K562 (cell line): ENCODE results near the gene SH3TC1. TPM values are rescaled to one million over a fixed set of nuclear protein-coding genes. Genes with fewer than 3 reads are reported as not detected.

ENCODE experiments used
- ATF7 ChIP-seq: fragments of 450-650 bp; IDR thresholded peaks from 2 replicates; pipeline ENCODE4 v1.7.1; 2014; ENCODE audit warnings: mild to moderate bottlenecking, moderate library complexity
- CCNT2 ChIP-seq: IDR thresholded peaks from 2 replicates; pipeline ENCODE4 v1.6.1; 2011; ENCODE audit warnings: borderline replicate concordance, low read depth, mild to moderate bottlenecking, moderate library complexity, mixed read lengths, low read length; ENCODE audit not compliant: insufficient read length; ENCODE audit errors: extremely low read depth
- CREBBP ChIP-seq: IDR thresholded peaks from one replicate; pipeline ENCODE4 v1.6.1; 2012; ENCODE audit warnings: low read depth, mild to moderate bottlenecking, control low read depth, inconsistent platforms, low read length
- HDAC8 ChIP-seq: fragments of 450-650 bp; IDR thresholded peaks from 2 replicates; pipeline ENCODE4 v1.6.1; 2016; ENCODE audit warnings: mild to moderate bottlenecking, missing genetic modification characterization, moderate library complexity, missing compliant biosample characterization
- NFE2L1 ChIP-seq: fragments of 450-650 bp; IDR thresholded peaks from 2 replicates; pipeline ENCODE4 v1.6.1; 2016; ENCODE audit warnings: missing genetic modification characterization, low read depth, mild to moderate bottlenecking, missing compliant biosample characterization, moderate library complexity, borderline replicate concordance
- RBM17 ChIP-seq: fragments of 200-400 bp; formaldehyde crosslinking; IDR thresholded peaks from 2 replicates; pipeline ENCODE4 v1.6.1; 2017; ENCODE audit warnings: low read depth, mild to moderate bottlenecking, low read length, borderline replicate concordance
- TFAM ChIP-seq: fragments of 250-450 bp; sonication (Bioruptor Pico); conservative IDR thresholded peaks from 2 replicates; pipeline ENCODE4 v1.5.0; 2021; ENCODE audit warnings: mild to moderate bottlenecking, moderate library complexity
- ZFX ChIP-seq: sonication (generic); formaldehyde crosslinking; IDR thresholded peaks from 2 replicates; pipeline ENCODE4 v1.8.0; 2022; ENCODE audit warnings: mild to moderate bottlenecking, missing genetic modification reagents, moderate library complexity
- ZNF347 ChIP-seq: fragments of 450-650 bp; formaldehyde crosslinking; IDR thresholded peaks from 2 replicates; pipeline ENCODE4 v1.4.0; 2020; ENCODE audit warnings: low read depth, mild to moderate bottlenecking, moderate library complexity
- polyA plus RNA-seq, 8 experiments: library from polyadenylated mRNA; depleted of rRNA in 4 of 8; stranded (reverse) in 5 of 8; unstranded in 3 of 8; fragments of >200 nt; fragmentation: Nextera tagmentation in 2 of 8; fragmentation: Illumina TruSeq in 1 of 8; extraction: Ambion mirVana in 2 of 8; extraction: Trizol in 1 of 8; gene quantifications; 2 replicates each; pipeline versions ENCODE4 v1.2.1 to v1.2.3, GENCODE V29; 2011 to 2014; ENCODE audit warnings: inconsistent platforms in 1 of 8, missing spikeins in 1 of 8
- total RNA-seq, 7 experiments: library from RNA; depleted of rRNA in 6 of 7; stranded (reverse); fragments of >200 nt in 6 of 7; fragmentation: Illumina TruSeq in 2 of 7; extraction: Trizol in 2 of 7; gene quantifications; 2 replicates each; pipeline versions ENCODE4 v1.2.1 to v1.2.3, GENCODE V29; 2011 to 2021; ENCODE audit warnings: low replicate concordance in 1 of 7
- TF ChIP-seq, protein P1 (sequence below): fragments of 450-650 bp; IDR thresholded peaks from 2 replicates; pipeline ENCODE4 v1.6.1; 2016; ENCODE audit warnings: mild to moderate bottlenecking, moderate library complexity
- TF ChIP-seq, protein P2 (sequence below), 2 experiments: fragments of 450-650 bp in 1 of 2; sonication (generic) in 1 of 2; formaldehyde crosslinking in 1 of 2; IDR thresholded peaks in 1 of 2; conservative IDR thresholded peaks in 1 of 2; 2 replicates each; pipeline versions ENCODE4 v1.6.1 to v1.8.1; 2016 to 2023; ENCODE audit warnings: mild to moderate bottlenecking in 2 of 2, moderate library complexity in 2 of 2, inconsistent platforms in 1 of 2, missing genetic modification reagents in 1 of 2
- TF ChIP-seq, protein P3 (sequence below): sonication (generic); formaldehyde crosslinking; IDR thresholded peaks from 2 replicates; pipeline ENCODE4 v1.8.0; 2022; ENCODE audit warnings: mild to moderate bottlenecking, missing genetic modification reagents

The SH3TC1 gene
- total and polyA plus RNA-seq, 9 of the 15 experiments (the other 6 are each of a cell fraction or from before 2014, with no cell fraction given): 0.04 to 2.1 (median 0.48) TPM; not detected in 1

DNA sequence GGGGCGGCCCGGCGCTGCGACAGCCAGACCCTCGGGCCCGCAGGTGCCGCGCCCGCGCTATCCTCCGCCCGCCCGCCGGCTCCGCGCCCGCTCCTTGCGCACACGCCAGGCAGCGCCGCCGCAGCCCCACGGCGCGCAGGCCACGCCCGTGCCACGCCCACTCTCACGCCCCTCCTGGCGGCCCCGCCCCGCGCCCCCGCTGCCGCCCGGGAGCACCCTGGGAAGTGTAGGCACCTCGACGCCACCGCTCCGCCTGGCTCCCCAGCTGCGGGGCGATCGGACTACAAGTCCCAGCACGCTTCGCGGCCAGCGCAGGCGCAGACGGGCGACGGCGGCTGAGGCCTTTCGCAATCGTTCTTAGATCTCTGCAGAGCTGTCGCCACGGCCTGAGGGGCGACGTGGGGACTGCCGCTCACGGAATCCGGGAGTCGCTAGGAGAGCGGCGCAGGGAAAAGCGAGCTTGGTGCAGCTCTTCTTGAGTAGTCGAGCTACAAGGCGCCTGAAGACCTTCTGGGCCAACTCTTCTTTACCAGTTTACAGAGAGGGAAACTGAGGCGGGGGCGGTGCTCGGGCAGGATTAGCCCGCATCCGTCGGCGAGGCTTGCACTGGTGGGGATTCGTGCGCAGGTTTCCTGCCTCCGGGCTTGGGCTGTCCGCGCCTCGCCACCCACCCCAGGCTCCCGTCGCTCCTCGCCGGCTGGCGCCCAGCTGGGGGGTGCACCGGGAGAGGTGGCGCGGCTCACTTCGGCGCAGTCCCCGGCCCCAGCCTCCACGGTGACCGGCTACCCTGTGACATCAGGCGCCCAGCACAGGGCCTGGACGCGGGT is 40.2 kb upstream of the SH3TC1 start, which contains the start of gene ABLIM2 (continued):
- TF ChIP-seq, protein P1, sequence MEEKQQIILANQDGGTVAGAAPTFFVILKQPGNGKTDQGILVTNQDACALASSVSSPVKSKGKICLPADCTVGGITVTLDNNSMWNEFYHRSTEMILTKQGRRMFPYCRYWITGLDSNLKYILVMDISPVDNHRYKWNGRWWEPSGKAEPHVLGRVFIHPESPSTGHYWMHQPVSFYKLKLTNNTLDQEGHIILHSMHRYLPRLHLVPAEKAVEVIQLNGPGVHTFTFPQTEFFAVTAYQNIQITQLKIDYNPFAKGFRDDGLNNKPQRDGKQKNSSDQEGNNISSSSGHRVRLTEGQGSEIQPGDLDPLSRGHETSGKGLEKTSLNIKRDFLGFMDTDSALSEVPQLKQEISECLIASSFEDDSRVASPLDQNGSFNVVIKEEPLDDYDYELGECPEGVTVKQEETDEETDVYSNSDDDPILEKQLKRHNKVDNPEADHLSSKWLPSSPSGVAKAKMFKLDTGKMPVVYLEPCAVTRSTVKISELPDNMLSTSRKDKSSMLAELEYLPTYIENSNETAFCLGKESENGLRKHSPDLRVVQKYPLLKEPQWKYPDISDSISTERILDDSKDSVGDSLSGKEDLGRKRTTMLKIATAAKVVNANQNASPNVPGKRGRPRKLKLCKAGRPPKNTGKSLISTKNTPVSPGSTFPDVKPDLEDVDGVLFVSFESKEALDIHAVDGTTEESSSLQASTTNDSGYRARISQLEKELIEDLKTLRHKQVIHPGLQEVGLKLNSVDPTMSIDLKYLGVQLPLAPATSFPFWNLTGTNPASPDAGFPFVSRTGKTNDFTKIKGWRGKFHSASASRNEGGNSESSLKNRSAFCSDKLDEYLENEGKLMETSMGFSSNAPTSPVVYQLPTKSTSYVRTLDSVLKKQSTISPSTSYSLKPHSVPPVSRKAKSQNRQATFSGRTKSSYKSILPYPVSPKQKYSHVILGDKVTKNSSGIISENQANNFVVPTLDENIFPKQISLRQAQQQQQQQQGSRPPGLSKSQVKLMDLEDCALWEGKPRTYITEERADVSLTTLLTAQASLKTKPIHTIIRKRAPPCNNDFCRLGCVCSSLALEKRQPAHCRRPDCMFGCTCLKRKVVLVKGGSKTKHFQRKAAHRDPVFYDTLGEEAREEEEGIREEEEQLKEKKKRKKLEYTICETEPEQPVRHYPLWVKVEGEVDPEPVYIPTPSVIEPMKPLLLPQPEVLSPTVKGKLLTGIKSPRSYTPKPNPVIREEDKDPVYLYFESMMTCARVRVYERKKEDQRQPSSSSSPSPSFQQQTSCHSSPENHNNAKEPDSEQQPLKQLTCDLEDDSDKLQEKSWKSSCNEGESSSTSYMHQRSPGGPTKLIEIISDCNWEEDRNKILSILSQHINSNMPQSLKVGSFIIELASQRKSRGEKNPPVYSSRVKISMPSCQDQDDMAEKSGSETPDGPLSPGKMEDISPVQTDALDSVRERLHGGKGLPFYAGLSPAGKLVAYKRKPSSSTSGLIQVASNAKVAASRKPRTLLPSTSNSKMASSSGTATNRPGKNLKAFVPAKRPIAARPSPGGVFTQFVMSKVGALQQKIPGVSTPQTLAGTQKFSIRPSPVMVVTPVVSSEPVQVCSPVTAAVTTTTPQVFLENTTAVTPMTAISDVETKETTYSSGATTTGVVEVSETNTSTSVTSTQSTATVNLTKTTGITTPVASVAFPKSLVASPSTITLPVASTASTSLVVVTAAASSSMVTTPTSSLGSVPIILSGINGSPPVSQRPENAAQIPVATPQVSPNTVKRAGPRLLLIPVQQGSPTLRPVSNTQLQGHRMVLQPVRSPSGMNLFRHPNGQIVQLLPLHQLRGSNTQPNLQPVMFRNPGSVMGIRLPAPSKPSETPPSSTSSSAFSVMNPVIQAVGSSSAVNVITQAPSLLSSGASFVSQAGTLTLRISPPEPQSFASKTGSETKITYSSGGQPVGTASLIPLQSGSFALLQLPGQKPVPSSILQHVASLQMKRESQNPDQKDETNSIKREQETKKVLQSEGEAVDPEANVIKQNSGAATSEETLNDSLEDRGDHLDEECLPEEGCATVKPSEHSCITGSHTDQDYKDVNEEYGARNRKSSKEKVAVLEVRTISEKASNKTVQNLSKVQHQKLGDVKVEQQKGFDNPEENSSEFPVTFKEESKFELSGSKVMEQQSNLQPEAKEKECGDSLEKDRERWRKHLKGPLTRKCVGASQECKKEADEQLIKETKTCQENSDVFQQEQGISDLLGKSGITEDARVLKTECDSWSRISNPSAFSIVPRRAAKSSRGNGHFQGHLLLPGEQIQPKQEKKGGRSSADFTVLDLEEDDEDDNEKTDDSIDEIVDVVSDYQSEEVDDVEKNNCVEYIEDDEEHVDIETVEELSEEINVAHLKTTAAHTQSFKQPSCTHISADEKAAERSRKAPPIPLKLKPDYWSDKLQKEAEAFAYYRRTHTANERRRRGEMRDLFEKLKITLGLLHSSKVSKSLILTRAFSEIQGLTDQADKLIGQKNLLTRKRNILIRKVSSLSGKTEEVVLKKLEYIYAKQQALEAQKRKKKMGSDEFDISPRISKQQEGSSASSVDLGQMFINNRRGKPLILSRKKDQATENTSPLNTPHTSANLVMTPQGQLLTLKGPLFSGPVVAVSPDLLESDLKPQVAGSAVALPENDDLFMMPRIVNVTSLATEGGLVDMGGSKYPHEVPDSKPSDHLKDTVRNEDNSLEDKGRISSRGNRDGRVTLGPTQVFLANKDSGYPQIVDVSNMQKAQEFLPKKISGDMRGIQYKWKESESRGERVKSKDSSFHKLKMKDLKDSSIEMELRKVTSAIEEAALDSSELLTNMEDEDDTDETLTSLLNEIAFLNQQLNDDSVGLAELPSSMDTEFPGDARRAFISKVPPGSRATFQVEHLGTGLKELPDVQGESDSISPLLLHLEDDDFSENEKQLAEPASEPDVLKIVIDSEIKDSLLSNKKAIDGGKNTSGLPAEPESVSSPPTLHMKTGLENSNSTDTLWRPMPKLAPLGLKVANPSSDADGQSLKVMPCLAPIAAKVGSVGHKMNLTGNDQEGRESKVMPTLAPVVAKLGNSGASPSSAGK: no peak
- no peak for TF ChIP-seq CCNT2
- no peak for TF ChIP-seq TFAM (CRISPR knock-in tag)
- TF ChIP-seq, protein P2, sequence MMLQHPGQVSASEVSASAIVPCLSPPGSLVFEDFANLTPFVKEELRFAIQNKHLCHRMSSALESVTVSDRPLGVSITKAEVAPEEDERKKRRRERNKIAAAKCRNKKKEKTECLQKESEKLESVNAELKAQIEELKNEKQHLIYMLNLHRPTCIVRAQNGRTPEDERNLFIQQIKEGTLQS (IDR thresholded peaks at IDR 0.05): peak; percentile 56
- TF ChIP-seq, protein P2 (CRISPR knock-in tag; conservative IDR thresholded peaks at IDR 0.05): no peak
- TF ChIP-seq RBM17: no peak
- TF ChIP-seq ZNF347 (CRISPR knock-in tag): no peak
- peak; percentile 59 for TF ChIP-seq ZFX (CRISPR knock-in tag)
- TF ChIP-seq, protein P3, sequence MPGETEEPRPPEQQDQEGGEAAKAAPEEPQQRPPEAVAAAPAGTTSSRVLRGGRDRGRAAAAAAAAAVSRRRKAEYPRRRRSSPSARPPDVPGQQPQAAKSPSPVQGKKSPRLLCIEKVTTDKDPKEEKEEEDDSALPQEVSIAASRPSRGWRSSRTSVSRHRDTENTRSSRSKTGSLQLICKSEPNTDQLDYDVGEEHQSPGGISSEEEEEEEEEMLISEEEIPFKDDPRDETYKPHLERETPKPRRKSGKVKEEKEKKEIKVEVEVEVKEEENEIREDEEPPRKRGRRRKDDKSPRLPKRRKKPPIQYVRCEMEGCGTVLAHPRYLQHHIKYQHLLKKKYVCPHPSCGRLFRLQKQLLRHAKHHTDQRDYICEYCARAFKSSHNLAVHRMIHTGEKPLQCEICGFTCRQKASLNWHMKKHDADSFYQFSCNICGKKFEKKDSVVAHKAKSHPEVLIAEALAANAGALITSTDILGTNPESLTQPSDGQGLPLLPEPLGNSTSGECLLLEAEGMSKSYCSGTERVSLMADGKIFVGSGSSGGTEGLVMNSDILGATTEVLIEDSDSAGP (CRISPR knock-in tag): no peak
- TF ChIP-seq HDAC8 (tag): no peak
- peak; percentile 65; the same call in 1 of the 2 replicates for TF ChIP-seq ATF7
- TF ChIP-seq NFE2L1 (tag): no peak
- TF ChIP-seq CREBBP: no peak
